Neural cell (in vitro differentiated cells): ENCODE data around the gene TBCK. TPM values are rescaled to one million over a fixed set of nuclear protein-coding genes. Genes with fewer than 3 reads are reported as not detected.

Experiments
- H2AFZ ChIP-seq: fragments of 200-600, 300-800 bp; sonication (generic), shearing (Covaris generic); 2 replicates; pipeline ENCODE4 v1.6.0; 2014; ENCODE audit warnings: low read depth, mild to moderate bottlenecking, antibody characterized with exemption, low read length, moderate library complexity
- H3F3A ChIP-seq: fragments of 200-600 bp; shearing (Covaris generic); 2 replicates; pipeline ENCODE4 v1.6.1; 2016; ENCODE audit warnings: mild to moderate bottlenecking, moderate library complexity, mixed read lengths, antibody characterized with exemption, low read length; ENCODE audit not compliant: insufficient read depth, poor library complexity, severe bottlenecking
- H3K27ac ChIP-seq: fragments of 200-600, 300-800 bp; sonication (generic), shearing (Covaris generic); 2 replicates; pipeline ENCODE4 v1.5.1; 2014; ENCODE audit warnings: mild to moderate bottlenecking, low read length, moderate library complexity
- H3K27me3 ChIP-seq: fragments of 300-800, 200-600 bp; sonication (generic), shearing (Covaris generic); 2 replicates; pipeline ENCODE4 v1.6.0; 2014; ENCODE audit warnings: mild to moderate bottlenecking, low read depth, low read length, moderate library complexity; ENCODE audit not compliant: insufficient read depth
- H3K36me3 ChIP-seq: fragments of 300-800, 200-600 bp; sonication (generic), shearing (Covaris generic); 2 replicates; pipeline ENCODE4 v1.5.1; 2014; ENCODE audit warnings: mild to moderate bottlenecking, antibody characterized with exemption, low read length, moderate library complexity; ENCODE audit not compliant: insufficient read depth
- H3K4me2 ChIP-seq: fragments of 300-800, 200-600 bp; sonication (generic), shearing (Covaris generic); 2 replicates; pipeline ENCODE4 v1.6.0; 2014; ENCODE audit warnings: mild to moderate bottlenecking, low read length
- H3K4me3 ChIP-seq: fragments of 300-800, 200-600 bp; sonication (generic), shearing (Covaris generic); 2 replicates; pipeline ENCODE4 v1.5.1; 2014; ENCODE audit warnings: mild to moderate bottlenecking, low read length, moderate library complexity
- H3K79me2 ChIP-seq: fragments of 200-600 bp; shearing (Covaris generic); replicated peaks from 2 replicates; pipeline ENCODE4 v1.6.0; 2014; ENCODE audit warnings: mild to moderate bottlenecking, low read length, moderate library complexity; ENCODE audit not compliant: insufficient read depth
- H3K9ac ChIP-seq: fragments of 300-800, 200-600 bp; sonication (generic), shearing (Covaris generic); 2 replicates; pipeline ENCODE4 v1.6.1; 2016; ENCODE audit warnings: mild to moderate bottlenecking, low read length, mixed read lengths
- H3K9me2 ChIP-seq: fragments of 200-600 bp; shearing (Covaris generic); 2 replicates; pipeline ENCODE4 v1.6.1; 2016; ENCODE audit warnings: mild to moderate bottlenecking, low read length, mixed read lengths; ENCODE audit not compliant: insufficient read depth
- H3K9me3 ChIP-seq: fragments of 200-600, 300-800 bp; sonication (generic), shearing (Covaris generic); 2 replicates; pipeline ENCODE4 v1.6.1; 2016; ENCODE audit warnings: mild to moderate bottlenecking, mixed run types, low read length, moderate library complexity, mixed read lengths
- H4K20me1 ChIP-seq: fragments of 200-600 bp; shearing (Covaris generic); 2 replicates; pipeline ENCODE4 v1.6.1; 2016; ENCODE audit warnings: mild to moderate bottlenecking, mixed run types; ENCODE audit not compliant: insufficient read depth
- EP300 ChIP-seq: fragments of 450-650 bp; conservative IDR thresholded peaks from 2 replicates; pipeline ENCODE4 v1.6.1; 2014; ENCODE audit warnings: antibody characterized with exemption, mild to moderate bottlenecking, moderate library complexity; ENCODE audit not compliant: poor library complexity, severe bottlenecking
- EZH2 ChIP-seq: fragments of 200-600, 300-800 bp; shearing (Covaris generic), sonication (generic); IDR thresholded peaks from 2 replicates; pipeline ENCODE4 v1.6.1; 2014; ENCODE audit warnings: antibody characterized with exemption, low read length, borderline replicate concordance, mild to moderate bottlenecking; ENCODE audit not compliant: insufficient read depth, poor library complexity, severe bottlenecking
- MXI1 ChIP-seq: fragments of 450-650 bp; conservative IDR thresholded peaks from 2 replicates; pipeline ENCODE4 v1.6.1; 2014; ENCODE audit warnings: antibody characterized with exemption, mild to moderate bottlenecking; ENCODE audit not compliant: poor library complexity, severe bottlenecking
- POLR2AphosphoS5 ChIP-seq: IDR thresholded peaks from 2 replicates; pipeline ENCODE4 v1.6.1; 2012
- RAD21 ChIP-seq: fragments of 450-650 bp; conservative IDR thresholded peaks from 2 replicates; pipeline ENCODE4 v1.6.1; 2014; ENCODE audit warnings: antibody characterized with exemption, mild to moderate bottlenecking, moderate library complexity
- SMC3 ChIP-seq: fragments of 450-650 bp; conservative IDR thresholded peaks from 2 replicates; pipeline ENCODE4 v1.6.1; 2014; ENCODE audit warnings: antibody characterized with exemption, mild to moderate bottlenecking, moderate library complexity; ENCODE audit not compliant: poor library complexity
- TAF1 ChIP-seq: IDR thresholded peaks from 2 replicates; pipeline ENCODE4 v1.6.1; 2012; ENCODE audit warnings: low read depth
- polyA plus RNA-seq: library from polyadenylated mRNA; depleted of rRNA; stranded (reverse); fragments of >200 nt; gene quantifications from 2 replicates; pipeline ENCODE4 v1.2.3, GENCODE V29; 2014
- TF ChIP-seq, protein P1 (sequence below): IDR thresholded peaks from 2 replicates; pipeline ENCODE4 v1.6.1; 2012; ENCODE audit warnings: borderline replicate concordance
- TF ChIP-seq, protein P2 (sequence below): fragments of 450-650 bp; IDR thresholded peaks from 2 replicates; pipeline ENCODE4 v1.5.1; 2014; ENCODE audit warnings: antibody characterized with exemption, mild to moderate bottlenecking, moderate library complexity; ENCODE audit not compliant: poor library complexity, severe bottlenecking

The TBCK gene
- polyA plus RNA-seq, 1 donor from 2014 or later = 55.0 TPM

DNA sequence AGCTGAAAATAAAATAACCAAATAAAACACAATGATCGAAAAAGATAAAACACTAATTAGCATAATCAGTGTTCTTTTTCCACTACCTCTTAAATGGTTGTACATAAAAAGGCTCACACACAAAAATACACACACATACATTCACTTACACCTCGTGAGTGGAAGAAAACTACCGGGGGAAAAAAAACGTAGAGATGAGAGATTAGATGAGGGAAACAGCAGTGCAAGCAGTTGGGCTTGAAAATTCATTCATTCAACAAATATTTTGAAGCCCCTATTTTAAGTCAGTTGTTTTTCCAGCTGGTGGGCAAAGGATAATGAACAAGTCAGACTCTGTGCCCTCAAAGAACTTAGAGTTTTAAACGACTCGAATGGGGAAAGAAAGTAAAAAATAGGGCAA, 1.0 kb downstream of the TBCK start:
- H4K20me1 ChIP-seq = no peaks in the 10 kb centered on the region
- peak overlapping the region; percentile 91 for H3K4me2 ChIP-seq
- peak overlapping the region; percentile 74 for H3K4me3 ChIP-seq
- no peaks in the 10 kb centered on the region for H3K9me3 ChIP-seq
- TF ChIP-seq RAD21 = no peak
- no peak for TF ChIP-seq TAF1
- TF ChIP-seq, protein P1, sequence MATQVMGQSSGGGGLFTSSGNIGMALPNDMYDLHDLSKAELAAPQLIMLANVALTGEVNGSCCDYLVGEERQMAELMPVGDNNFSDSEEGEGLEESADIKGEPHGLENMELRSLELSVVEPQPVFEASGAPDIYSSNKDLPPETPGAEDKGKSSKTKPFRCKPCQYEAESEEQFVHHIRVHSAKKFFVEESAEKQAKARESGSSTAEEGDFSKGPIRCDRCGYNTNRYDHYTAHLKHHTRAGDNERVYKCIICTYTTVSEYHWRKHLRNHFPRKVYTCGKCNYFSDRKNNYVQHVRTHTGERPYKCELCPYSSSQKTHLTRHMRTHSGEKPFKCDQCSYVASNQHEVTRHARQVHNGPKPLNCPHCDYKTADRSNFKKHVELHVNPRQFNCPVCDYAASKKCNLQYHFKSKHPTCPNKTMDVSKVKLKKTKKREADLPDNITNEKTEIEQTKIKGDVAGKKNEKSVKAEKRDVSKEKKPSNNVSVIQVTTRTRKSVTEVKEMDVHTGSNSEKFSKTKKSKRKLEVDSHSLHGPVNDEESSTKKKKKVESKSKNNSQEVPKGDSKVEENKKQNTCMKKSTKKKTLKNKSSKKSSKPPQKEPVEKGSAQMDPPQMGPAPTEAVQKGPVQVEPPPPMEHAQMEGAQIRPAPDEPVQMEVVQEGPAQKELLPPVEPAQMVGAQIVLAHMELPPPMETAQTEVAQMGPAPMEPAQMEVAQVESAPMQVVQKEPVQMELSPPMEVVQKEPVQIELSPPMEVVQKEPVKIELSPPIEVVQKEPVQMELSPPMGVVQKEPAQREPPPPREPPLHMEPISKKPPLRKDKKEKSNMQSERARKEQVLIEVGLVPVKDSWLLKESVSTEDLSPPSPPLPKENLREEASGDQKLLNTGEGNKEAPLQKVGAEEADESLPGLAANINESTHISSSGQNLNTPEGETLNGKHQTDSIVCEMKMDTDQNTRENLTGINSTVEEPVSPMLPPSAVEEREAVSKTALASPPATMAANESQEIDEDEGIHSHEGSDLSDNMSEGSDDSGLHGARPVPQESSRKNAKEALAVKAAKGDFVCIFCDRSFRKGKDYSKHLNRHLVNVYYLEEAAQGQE = no peak
- no peak for TF ChIP-seq SMC3
- no peak for TF ChIP-seq MXI1
- TF ChIP-seq EP300 = no peak
- TF ChIP-seq POLR2AphosphoS5 = no peak
- TF ChIP-seq, protein P2, sequence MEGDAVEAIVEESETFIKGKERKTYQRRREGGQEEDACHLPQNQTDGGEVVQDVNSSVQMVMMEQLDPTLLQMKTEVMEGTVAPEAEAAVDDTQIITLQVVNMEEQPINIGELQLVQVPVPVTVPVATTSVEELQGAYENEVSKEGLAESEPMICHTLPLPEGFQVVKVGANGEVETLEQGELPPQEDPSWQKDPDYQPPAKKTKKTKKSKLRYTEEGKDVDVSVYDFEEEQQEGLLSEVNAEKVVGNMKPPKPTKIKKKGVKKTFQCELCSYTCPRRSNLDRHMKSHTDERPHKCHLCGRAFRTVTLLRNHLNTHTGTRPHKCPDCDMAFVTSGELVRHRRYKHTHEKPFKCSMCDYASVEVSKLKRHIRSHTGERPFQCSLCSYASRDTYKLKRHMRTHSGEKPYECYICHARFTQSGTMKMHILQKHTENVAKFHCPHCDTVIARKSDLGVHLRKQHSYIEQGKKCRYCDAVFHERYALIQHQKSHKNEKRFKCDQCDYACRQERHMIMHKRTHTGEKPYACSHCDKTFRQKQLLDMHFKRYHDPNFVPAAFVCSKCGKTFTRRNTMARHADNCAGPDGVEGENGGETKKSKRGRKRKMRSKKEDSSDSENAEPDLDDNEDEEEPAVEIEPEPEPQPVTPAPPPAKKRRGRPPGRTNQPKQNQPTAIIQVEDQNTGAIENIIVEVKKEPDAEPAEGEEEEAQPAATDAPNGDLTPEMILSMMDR = no peak
- TF ChIP-seq EZH2 = no peak
- H3F3A ChIP-seq = peaks cover 6% of the 10 kb centered on the region
- H3K9me2 ChIP-seq = no peaks in the 10 kb centered on the region
- H3K27ac ChIP-seq = peak overlapping the region; percentile 99
- H2AFZ ChIP-seq = peak overlapping the region; percentile 98
- H3K79me2 ChIP-seq = peaks cover 73% of the 10 kb centered on the region
- H3K27me3 ChIP-seq = no peaks in the 10 kb centered on the region
- no peaks in the 10 kb centered on the region for H3K36me3 ChIP-seq
- H3K9ac ChIP-seq = peak overlapping the region; percentile 98

DNA sequence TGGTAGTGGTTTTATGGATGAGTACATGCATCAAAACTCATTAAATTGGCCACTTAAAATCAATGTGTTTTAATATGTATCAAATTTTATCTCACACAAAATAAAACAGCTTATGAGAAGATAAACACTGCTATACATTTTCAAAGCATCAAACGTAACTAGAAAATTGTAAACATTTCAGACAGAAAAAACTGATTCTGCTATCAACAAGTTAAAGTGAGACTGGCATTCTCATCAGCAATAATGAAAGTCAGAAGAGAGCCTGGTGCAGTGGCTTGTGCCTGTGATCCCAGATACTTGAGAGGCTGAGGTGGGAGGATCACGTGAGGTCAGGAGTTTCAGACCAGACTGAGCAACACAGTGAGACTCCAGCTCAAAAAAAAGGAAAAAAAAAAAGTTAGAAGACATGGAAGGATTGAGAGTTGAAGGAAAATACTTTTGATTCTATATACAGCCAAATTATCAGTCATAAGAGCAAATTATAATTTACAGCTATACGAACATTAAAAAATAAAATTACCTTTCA, 2.9 kb downstream of the TBCK start:
- H3K79me2 ChIP-seq = peaks cover 60% of the 10 kb centered on the region
- no peaks in the 10 kb centered on the region for H3K9me2 ChIP-seq
- no peaks in the 10 kb centered on the region for H3K27me3 ChIP-seq
- no peak overlapping the region for H3K4me2 ChIP-seq
- H4K20me1 ChIP-seq = no peaks in the 10 kb centered on the region
- H3K36me3 ChIP-seq = no peaks in the 10 kb centered on the region
- H3K9ac ChIP-seq = no peak overlapping the region
- no peak overlapping the region for H3K27ac ChIP-seq
- no peak overlapping the region for H2AFZ ChIP-seq
- H3K9me3 ChIP-seq = no peaks in the 10 kb centered on the region
- H3K4me3 ChIP-seq = no peak overlapping the region
- TF ChIP-seq, protein P2 = no peak
- TF ChIP-seq, protein P1 = no peak
- TF ChIP-seq EZH2 (no peak), SMC3 (no peak), POLR2AphosphoS5 (no peak), MXI1 (no peak)
- peaks cover 6% of the 10 kb centered on the region for H3F3A ChIP-seq
